Activated B cell treated with CpG ODN at 0.5 μM for 24 hours (primary cell): ENCODE data around the gene RASGRP1. TPM values are rescaled to one million over a fixed set of nuclear protein-coding genes. Genes with fewer than 3 reads are reported as not detected.
"Not testable (repeated sequence)": the region's sequence is repeated elsewhere in the genome, so short reads cannot be mapped to it uniquely, and the experiment has no call there.

Experiments used
- ATAC-seq: fragments of 200-7000 bp; cut with Tn5 transposase; one replicate; pipeline ENCODE4 v1.10.0; 2021; ENCODE audit warnings: low read depth, mild to moderate bottlenecking, moderate library complexity
- CTCF ChIA-PET: fragments of 350-600 bp; sonication (Branson Sonifier 250); formaldehyde crosslinking; loops from one replicate; lab custom pipeline; 2021; ENCODE audit warnings: antibody characterized with exemption; lab: Charles Lee
- POLR2A ChIA-PET: fragments of 350-600 bp; sonication (Branson Sonifier 250); formaldehyde crosslinking; loops from one replicate; lab custom pipeline; 2021; ENCODE audit warnings: antibody characterized with exemption; lab: Charles Lee
- DNase-seq: peaks from one replicate; pipeline ENCODE4 v3.0.0; 2022
- H3K27ac Mint-ChIP-seq: one replicate; pipeline ENCODE4 v1.8.0; 2020; ENCODE audit warnings: mixed read lengths
- H3K27me3 Mint-ChIP-seq: one replicate; pipeline ENCODE4 v1.8.0; 2021; ENCODE audit warnings: mixed read lengths
- H3K36me3 Mint-ChIP-seq: one replicate; pipeline ENCODE4 v1.8.0; 2021; ENCODE audit warnings: low read depth, mixed read lengths
- H3K4me1 Mint-ChIP-seq: one replicate; pipeline ENCODE4 v1.8.0; 2021; ENCODE audit warnings: mixed read lengths
- H3K4me3 Mint-ChIP-seq: one replicate; pipeline ENCODE4 v1.8.0; 2020; ENCODE audit warnings: mild to moderate bottlenecking, mixed read lengths
- H3K9me3 Mint-ChIP-seq: one replicate; pipeline ENCODE4 v1.8.0; 2020; ENCODE audit warnings: mixed read lengths
- intact Hi-C: fragments of 100-400 bp; cut with micrococcal nuclease; formaldehyde crosslinking; loops from one replicate; pipeline ENCODE4 v1.15.1; 2024
- total RNA-seq: library from RNA; stranded (reverse); gene quantifications from 2 replicates; pipeline ENCODE4 v1.2.3, GENCODE V29; 2022
- TF ChIP-seq, protein P1 (sequence below): fragments of 200-600 bp; IDR thresholded peaks from one replicate; pipeline ENCODE4 v1.8.0; 2022; ENCODE audit warnings: antibody characterized with exemption, mild to moderate bottlenecking

Gene RASGRP1
- total RNA-seq, 1 donor from 2014 or later: 37.7 TPM

DNA sequence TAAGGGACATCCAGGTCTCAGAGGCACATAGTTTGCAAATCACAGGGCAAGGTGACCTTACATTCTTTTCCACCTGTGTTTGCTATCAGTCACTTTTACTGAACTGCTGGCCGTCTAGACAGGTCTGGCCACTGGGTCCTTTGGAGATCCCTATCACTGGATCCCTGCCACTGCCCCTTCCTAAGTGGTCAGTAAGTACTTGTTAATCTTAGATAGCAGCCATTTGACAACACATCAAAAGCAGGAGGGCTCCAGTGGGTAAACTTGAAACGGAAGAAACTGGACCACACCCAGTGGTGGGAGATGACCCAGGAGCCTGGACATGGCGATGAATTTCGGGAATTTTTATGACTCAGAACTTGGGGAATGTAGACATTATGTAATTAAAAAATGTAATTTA lies 28.9 kb upstream of the RASGRP1 start:
- TF ChIP-seq, protein P1, sequence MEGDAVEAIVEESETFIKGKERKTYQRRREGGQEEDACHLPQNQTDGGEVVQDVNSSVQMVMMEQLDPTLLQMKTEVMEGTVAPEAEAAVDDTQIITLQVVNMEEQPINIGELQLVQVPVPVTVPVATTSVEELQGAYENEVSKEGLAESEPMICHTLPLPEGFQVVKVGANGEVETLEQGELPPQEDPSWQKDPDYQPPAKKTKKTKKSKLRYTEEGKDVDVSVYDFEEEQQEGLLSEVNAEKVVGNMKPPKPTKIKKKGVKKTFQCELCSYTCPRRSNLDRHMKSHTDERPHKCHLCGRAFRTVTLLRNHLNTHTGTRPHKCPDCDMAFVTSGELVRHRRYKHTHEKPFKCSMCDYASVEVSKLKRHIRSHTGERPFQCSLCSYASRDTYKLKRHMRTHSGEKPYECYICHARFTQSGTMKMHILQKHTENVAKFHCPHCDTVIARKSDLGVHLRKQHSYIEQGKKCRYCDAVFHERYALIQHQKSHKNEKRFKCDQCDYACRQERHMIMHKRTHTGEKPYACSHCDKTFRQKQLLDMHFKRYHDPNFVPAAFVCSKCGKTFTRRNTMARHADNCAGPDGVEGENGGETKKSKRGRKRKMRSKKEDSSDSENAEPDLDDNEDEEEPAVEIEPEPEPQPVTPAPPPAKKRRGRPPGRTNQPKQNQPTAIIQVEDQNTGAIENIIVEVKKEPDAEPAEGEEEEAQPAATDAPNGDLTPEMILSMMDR: no peak
- Mint-ChIP-seq H3K4me1 (peaks cover 6% of the 10 kb centered on the region), H3K36me3 (no peaks in the 10 kb centered on the region), H3K9me3 (no peaks in the 10 kb centered on the region), H3K27me3 (no peaks in the 10 kb centered on the region), H3K27ac (no peak overlapping the region), H3K4me3 (no peak overlapping the region)
- intact Hi-C loops: no loop called here
- DNase-seq (no peak), ATAC-seq (no peak)
- ChIA-PET CTCF (no interaction called here), POLR2A (no interaction called here)

DNA sequence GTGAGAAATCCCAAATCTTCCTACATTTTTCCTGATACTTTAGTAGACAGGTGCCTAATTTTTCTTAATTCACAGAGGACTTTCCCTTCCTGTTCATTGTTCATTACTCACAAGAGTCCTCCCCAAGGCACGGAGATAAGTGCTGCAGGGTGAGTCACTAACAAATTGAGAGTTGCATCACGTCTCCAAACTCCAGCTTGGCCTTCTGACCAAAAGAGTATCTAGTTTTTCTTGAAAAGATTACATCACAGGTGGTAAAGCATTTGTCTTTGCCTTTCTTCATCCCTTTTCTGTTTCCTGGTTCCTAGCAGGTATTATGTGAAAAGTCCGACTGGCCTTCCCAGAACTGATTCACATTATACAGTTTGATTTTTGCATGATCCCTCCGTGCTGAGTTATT lies 24.9 kb upstream of the RASGRP1 start:
- TF ChIP-seq, protein P1: no peak
- Mint-ChIP-seq H3K36me3 (no peaks in the 10 kb centered on the region), H3K27me3 (no peaks in the 10 kb centered on the region), H3K9me3 (peaks cover 2% of the 10 kb centered on the region), H3K4me1 (peaks cover 14% of the 10 kb centered on the region), H3K27ac (no peak overlapping the region), H3K4me3 (no peak overlapping the region)
- DNase-seq (no peak), ATAC-seq (no peak)
- intact Hi-C loops: no loop called here
- ChIA-PET POLR2A (no interaction called here), CTCF (no interaction called here)

DNA sequence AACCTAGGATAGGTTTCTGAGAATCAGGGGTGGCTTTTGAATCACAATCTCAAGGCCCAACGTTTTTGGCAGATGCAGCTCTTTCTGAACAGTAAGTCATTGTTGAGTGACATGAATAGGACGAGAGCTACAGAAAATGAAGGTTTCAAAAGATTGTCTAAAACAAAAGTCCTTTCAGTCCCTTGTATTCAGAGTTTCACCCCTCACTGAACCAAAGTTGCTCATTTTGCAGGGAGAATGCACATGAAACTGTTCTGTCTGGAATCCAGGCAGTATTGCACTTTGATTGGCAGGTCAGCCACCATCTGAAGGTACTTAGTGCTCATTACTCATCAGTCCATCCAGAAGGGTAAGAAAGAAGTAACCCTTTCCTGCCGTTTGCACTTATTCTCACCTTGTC lies 24.1 kb upstream of the RASGRP1 start:
- ChIA-PET POLR2A (no interaction called here), CTCF (no interaction called here)
- Mint-ChIP-seq H3K27me3 (no peaks in the 10 kb centered on the region), H3K9me3 (peaks cover 2% of the 10 kb centered on the region), H3K4me1 (peaks cover 14% of the 10 kb centered on the region), H3K4me3 (no peak overlapping the region), H3K36me3 (no peaks in the 10 kb centered on the region), H3K27ac (no peak overlapping the region)
- no peak for ATAC-seq
- TF ChIP-seq, protein P1: no peak
- DNase-seq: no peak
- intact Hi-C loops: no loop called here

DNA sequence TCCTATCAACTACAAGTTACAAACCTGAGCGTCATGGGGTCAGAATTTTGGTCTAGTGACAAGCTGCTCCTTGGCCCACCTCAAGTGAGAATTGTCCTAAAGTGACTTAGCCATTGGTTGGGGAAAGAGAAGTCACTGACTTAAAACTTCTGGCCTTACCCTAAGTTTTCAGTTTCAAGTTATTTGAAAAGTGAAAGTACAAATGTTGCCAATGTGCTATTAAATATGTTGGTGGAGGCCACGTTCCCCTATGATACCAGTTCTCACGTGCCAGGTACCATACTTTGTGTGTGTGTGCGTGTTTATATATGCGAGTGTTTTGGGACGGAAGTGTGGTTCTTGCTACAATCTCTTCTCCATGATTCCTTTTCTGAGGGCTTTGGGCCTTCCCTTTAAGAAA lies 22.6 kb upstream of the RASGRP1 start:
- H3K36me3 Mint-ChIP-seq: no peaks in the 10 kb centered on the region
- peaks cover 14% of the 10 kb centered on the region for H3K4me1 Mint-ChIP-seq
- no peaks in the 10 kb centered on the region for H3K27me3 Mint-ChIP-seq
- intact Hi-C loops: loop anchor here (2.0 kb wide), 1 partner anchor 22 kb away; the partner anchor contains the start of gene RASGRP1
- H3K4me3 Mint-ChIP-seq: no peak overlapping the region
- H3K9me3 Mint-ChIP-seq: peaks cover 2% of the 10 kb centered on the region
- TF ChIP-seq, protein P1: no peak
- DNase-seq (no peak), ATAC-seq (no peak)
- POLR2A ChIA-PET: interaction anchor here (1.0 kb wide), 1 partner anchor 23 kb away, joined by 3 read pairs; no protein-coding TSS in a partner anchor
- peak overlapping the region; percentile 50 for H3K27ac Mint-ChIP-seq
- CTCF ChIA-PET: interaction anchor here (1.0 to 1.7 kb wide), 3 partner anchors 11 to 23 kb away, joined by 3 to 9 read pairs (median 3); partner anchors contain the start of gene RASGRP1

DNA sequence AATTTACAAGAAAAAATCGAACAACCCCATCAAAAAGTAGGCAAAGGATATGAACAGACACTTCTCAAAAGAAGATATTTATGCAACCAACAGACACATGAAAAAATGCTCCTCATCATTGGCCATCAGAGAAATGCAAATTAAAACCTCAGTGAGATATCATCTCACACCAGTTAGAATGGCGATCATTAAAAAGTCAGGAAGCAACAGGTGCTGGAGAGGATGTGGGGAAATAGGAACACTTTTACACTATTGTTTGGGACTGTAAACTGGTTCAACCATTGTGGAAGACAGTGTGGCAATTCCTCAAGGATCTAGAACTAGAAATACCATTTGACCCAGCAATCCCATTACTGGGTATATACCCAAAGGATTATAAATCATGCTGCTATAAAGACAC lies 21.4 kb upstream of the RASGRP1 start:
- H3K9me3 Mint-ChIP-seq, H3K36me3 Mint-ChIP-seq, ATAC-seq, H3K27me3 Mint-ChIP-seq, DNase-seq, CTCF ChIA-PET, POLR2A ChIA-PET, H3K4me3 Mint-ChIP-seq: not testable (repeated sequence)
- intact Hi-C loops: loop anchor here (2.0 kb wide), 1 partner anchor 21 kb away; the partner anchor contains the start of gene RASGRP1
- H3K4me1 Mint-ChIP-seq: peaks cover 14% of the 10 kb centered on the region
- H3K27ac Mint-ChIP-seq: peak overlapping the region; percentile 41

DNA sequence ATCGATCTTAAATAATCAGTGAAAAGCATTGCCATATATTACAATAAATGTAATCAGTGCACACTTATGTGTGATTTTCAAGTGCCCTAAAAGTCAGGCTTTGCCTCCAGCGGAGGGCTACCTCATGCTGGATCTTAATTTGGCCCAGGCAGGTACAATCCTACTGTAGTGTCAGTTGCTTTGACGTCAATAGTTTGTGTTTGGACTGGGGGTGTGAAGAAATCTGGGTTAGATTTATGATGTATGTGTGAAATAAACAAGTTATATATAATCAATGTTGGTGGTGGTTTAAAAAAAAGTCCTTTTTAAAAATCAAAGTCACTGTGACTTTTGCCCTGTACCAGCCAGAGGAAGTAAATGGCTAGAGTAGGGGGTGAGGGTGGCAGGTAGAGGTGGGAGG lies 14.0 kb upstream of the RASGRP1 start:
- ATAC-seq (no peak), DNase-seq (no peak)
- no peak overlapping the region for H3K4me3 Mint-ChIP-seq
- POLR2A ChIA-PET: no interaction called here
- no peaks in the 10 kb centered on the region for H3K27me3 Mint-ChIP-seq
- H3K27ac Mint-ChIP-seq: no peak overlapping the region
- H3K36me3 Mint-ChIP-seq: no peaks in the 10 kb centered on the region
- intact Hi-C loops: no loop called here
- CTCF ChIA-PET: no interaction called here
- H3K4me1 Mint-ChIP-seq: no peaks in the 10 kb centered on the region
- TF ChIP-seq, protein P1: no peak
- H3K9me3 Mint-ChIP-seq: no peaks in the 10 kb centered on the region
